NB4 (cell line): ENCODE measurements around the gene PEX12.

Source experiments
- CTCF ChIP-seq: IDR thresholded peaks from one replicate; pipeline ENCODE4 v1.5.1; 2012; ENCODE audit warnings: low read depth, low read length
- POLR2A ChIP-seq: IDR thresholded peaks from 2 replicates; pipeline ENCODE4 v1.6.1; 2011; ENCODE audit warnings: mild to moderate bottlenecking; ENCODE audit not compliant: insufficient read length; ENCODE audit errors: extremely low read depth

GRCh38 chr17:35588196-35588920 is 10.0 kb upstream of the PEX12 start:
- TF ChIP-seq CTCF (no peak), POLR2A (no peak)
